Calu3 (cell line): ENCODE measurements around the gene CA14. TPM values are rescaled to one million over a fixed set of nuclear protein-coding genes. Genes with fewer than 3 reads are reported as not detected.

Source experiments
- BruUV-seq: library from RNA; stranded (reverse); fragments of 400-500 nt; replicated peaks from 2 replicates; lab custom pipeline; 2021; lab: Mats Ljungman, UMichigan
- CTCF ChIA-PET: fragments of 300-600 bp; sonication (Branson Sonifier 250); formaldehyde crosslinking; loops from one replicate; lab custom pipeline; 2022; ENCODE audit warnings: antibody characterized with exemption; lab: Charles Lee
- DNase-seq: peaks from one replicate; pipeline ENCODE4 v3.0.0; 2022
- H3K27ac Mint-ChIP-seq: one replicate; pipeline ENCODE4 v1.8.0; 2022; ENCODE audit warnings: mixed read lengths; ENCODE audit not compliant: unreplicated experiment
- H3K27me3 Mint-ChIP-seq: one replicate; pipeline ENCODE4 v1.8.0; 2022; ENCODE audit warnings: mixed read lengths; ENCODE audit not compliant: unreplicated experiment
- H3K36me3 Mint-ChIP-seq: one replicate; pipeline ENCODE4 v1.8.0; 2022; ENCODE audit warnings: mild to moderate bottlenecking, moderate library complexity, mixed read lengths; ENCODE audit not compliant: insufficient read depth, unreplicated experiment
- H3K4me1 Mint-ChIP-seq: one replicate; pipeline ENCODE4 v1.8.0; 2022; ENCODE audit warnings: mild to moderate bottlenecking, low read depth, mixed read lengths; ENCODE audit not compliant: unreplicated experiment
- H3K4me3 Mint-ChIP-seq: one replicate; pipeline ENCODE4 v1.8.0; 2022; ENCODE audit warnings: mild to moderate bottlenecking, low read depth, moderate library complexity, mixed read lengths; ENCODE audit not compliant: unreplicated experiment
- H3K9me3 Mint-ChIP-seq: one replicate; pipeline ENCODE4 v1.8.0; 2022; ENCODE audit warnings: low read depth, mixed read lengths; ENCODE audit not compliant: unreplicated experiment
- intact Hi-C: fragments of 100-400 bp; cut with micrococcal nuclease; formaldehyde crosslinking; loops from one replicate; pipeline ENCODE4 v1.10.0; 2022; ENCODE audit not compliant: unreplicated experiment
- total RNA-seq: library from RNA; stranded (reverse); gene quantifications from 2 replicates; pipeline ENCODE4 v1.2.3, GENCODE V29; 2022
- TF ChIP-seq, protein P1 (sequence below): fragments of 200-600 bp; IDR thresholded peaks from one replicate; pipeline ENCODE4 v1.8.0; 2022; ENCODE audit warnings: antibody characterized with exemption; ENCODE audit not compliant: unreplicated experiment

The CA14 gene
- total RNA-seq, 1 experiment from 2014 or later, result 1.0 TPM

- Mint-ChIP-seq H3K27ac (peak overlapping the region; percentile 42), H3K27me3 (peaks cover 28% of the 10 kb centered on the region), H3K36me3 (peaks cover 20% of the 10 kb centered on the region), H3K9me3 (no peaks in the 10 kb centered on the region), H3K4me3 (no peak overlapping the region), H3K4me1 (peaks cover 78% of the 10 kb centered on the region)
- intact Hi-C loops, result loop anchor here (5.0 to 10.0 kb wide), 2 partner anchors 63 to 276 kb away; partner anchors contain the start of gene PRPF3
- TF ChIP-seq, protein P1, sequence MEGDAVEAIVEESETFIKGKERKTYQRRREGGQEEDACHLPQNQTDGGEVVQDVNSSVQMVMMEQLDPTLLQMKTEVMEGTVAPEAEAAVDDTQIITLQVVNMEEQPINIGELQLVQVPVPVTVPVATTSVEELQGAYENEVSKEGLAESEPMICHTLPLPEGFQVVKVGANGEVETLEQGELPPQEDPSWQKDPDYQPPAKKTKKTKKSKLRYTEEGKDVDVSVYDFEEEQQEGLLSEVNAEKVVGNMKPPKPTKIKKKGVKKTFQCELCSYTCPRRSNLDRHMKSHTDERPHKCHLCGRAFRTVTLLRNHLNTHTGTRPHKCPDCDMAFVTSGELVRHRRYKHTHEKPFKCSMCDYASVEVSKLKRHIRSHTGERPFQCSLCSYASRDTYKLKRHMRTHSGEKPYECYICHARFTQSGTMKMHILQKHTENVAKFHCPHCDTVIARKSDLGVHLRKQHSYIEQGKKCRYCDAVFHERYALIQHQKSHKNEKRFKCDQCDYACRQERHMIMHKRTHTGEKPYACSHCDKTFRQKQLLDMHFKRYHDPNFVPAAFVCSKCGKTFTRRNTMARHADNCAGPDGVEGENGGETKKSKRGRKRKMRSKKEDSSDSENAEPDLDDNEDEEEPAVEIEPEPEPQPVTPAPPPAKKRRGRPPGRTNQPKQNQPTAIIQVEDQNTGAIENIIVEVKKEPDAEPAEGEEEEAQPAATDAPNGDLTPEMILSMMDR, result no peak
- CTCF ChIA-PET, result interaction anchor here (1.0 to 2.1 kb wide), 2 partner anchors 10 to 22 kb away, joined by 3 to 10 read pairs; partner anchors contain the start of gene APH1A
- no TSS peak for BruUV-seq
- DNase-seq, result no peak
Observed at GRCh38 chr1:150259217-150259616, 1.6 kb downstream of the CA14 start.

- Mint-ChIP-seq H3K4me3 (peak overlapping the region; percentile 49), H3K36me3 (peaks cover 20% of the 10 kb centered on the region), H3K27ac (peak overlapping the region; percentile 77), H3K9me3 (no peaks in the 10 kb centered on the region), H3K4me1 (peaks cover 78% of the 10 kb centered on the region), H3K27me3 (peaks cover 28% of the 10 kb centered on the region)
- no TSS peak for BruUV-seq
- intact Hi-C loops, result loop anchor here (5.0 to 10.0 kb wide), 2 partner anchors 62 to 275 kb away; partner anchors contain the start of gene PRPF3
- CTCF ChIA-PET, result interaction anchor here (0.9 to 2.1 kb wide), 3 partner anchors 9 to 21 kb away, joined by 3 to 10 read pairs (median 5); partner anchors contain the start of gene APH1A
- TF ChIP-seq, protein P1, result no peak
- peak; percentile 63 for DNase-seq
Observed at GRCh38 chr1:150259758-150260669, 2.4 kb downstream of the CA14 start.

DNA sequence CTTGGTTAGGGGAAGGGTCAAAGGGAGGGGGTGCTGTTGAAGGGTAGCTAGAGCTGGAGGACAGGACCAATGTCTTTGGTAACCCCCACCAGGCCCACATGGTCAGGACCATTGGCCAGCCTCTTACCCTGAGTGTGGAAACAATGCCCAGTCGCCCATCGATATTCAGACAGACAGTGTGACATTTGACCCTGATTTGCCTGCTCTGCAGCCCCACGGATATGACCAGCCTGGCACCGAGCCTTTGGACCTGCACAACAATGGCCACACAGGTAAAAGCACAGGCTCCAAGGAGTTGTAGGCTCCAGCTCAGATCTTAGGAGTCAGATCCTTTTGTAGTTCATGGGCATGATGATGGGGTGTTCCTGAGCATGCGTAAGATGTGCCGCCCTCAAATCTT lies 3.8 kb downstream of the CA14 start:
- peak overlapping the region; percentile 77 for H3K27ac Mint-ChIP-seq

More for the DNA sequence above, 3.8 kb downstream of the CA14 start:
- intact Hi-C loops, result no loop called here
- no TSS peak for BruUV-seq
- no peak overlapping the region for H3K4me3 Mint-ChIP-seq
- H3K27me3 Mint-ChIP-seq, result peaks cover 28% of the 10 kb centered on the region
- TF ChIP-seq, protein P1, result no peak
- peaks cover 64% of the 10 kb centered on the region for H3K4me1 Mint-ChIP-seq
- CTCF ChIA-PET, result interaction anchor here (1.6 kb wide), 1 partner anchor 9 kb away, joined by 5 read pairs; no protein-coding TSS in a partner anchor
- DNase-seq, result no peak
- H3K9me3 Mint-ChIP-seq, result no peaks in the 10 kb centered on the region
- H3K36me3 Mint-ChIP-seq, result peaks cover 20% of the 10 kb centered on the region
